Upper lobe of left lung (tissue), 6 donors: ENCODE results near the gene STAG1. TPM values are rescaled to one million over a fixed set of nuclear protein-coding genes. Genes with fewer than 3 reads are reported as not detected.
"Not testable (repeated sequence)": the region's sequence is repeated elsewhere in the genome, so short reads cannot be mapped to it uniquely, and the experiment has no call there.

Experiments used
- ATAC-seq, 2 donors: fragments of 200-7000 bp; cut with Tn5 transposase; one replicate each; pipeline ENCODE4 v1.9.1; 2022; ENCODE audit warnings: mild to moderate bottlenecking in 2 of 2, moderate library complexity in 2 of 2; ENCODE audit not compliant: low FRiP score in 2 of 2
- DNase-seq, 2 donors: peaks; one replicate each; pipeline ENCODE4 v3.0.0-alpha.2; 2019 to 2020
- H3K27ac ChIP-seq, 4 donors: fragments of 200-600 bp; sonication (generic); one replicate each; pipeline ENCODE4 v1.5.1; 2016 to 2019
- H3K27me3 ChIP-seq, 4 donors: fragments of 200-600 bp; sonication (generic); one replicate each; pipeline ENCODE4 v1.5.1; 2017 to 2019
- H3K36me3 ChIP-seq, 4 donors: fragments of 200-600 bp; sonication (generic); one replicate each; pipeline ENCODE4 v1.5.1; 2016 to 2019
- H3K4me1 ChIP-seq, 4 donors: fragments of 200-600 bp; sonication (generic); one replicate each; pipeline ENCODE4 v1.5.1; 2018 to 2019
- H3K4me3 ChIP-seq, 4 donors: fragments of 200-600 bp; sonication (generic); one replicate each; pipeline ENCODE4 v1.5.1; 2017 to 2019; ENCODE audit warnings: mild to moderate bottlenecking in 2 of 4, moderate library complexity in 1 of 4
- H3K9me3 ChIP-seq, 4 donors: fragments of 200-600 bp; sonication (generic); one replicate each; pipeline ENCODE4 v1.5.1; 2018 to 2019
- CTCF ChIP-seq, 6 experiments: fragments of 450-650 bp in 4 of 6; fragments of 200-600 bp in 2 of 6; sonication (generic) in 2 of 6; IDR thresholded peaks; one replicate each; pipeline ENCODE4 v1.5.1; 2016 to 2019; ENCODE audit warnings: antibody characterized with exemption in 6 of 6
- EP300 ChIP-seq, 4 donors: sonication (generic); formaldehyde crosslinking; IDR thresholded peaks; one replicate each; pipeline ENCODE4 v1.5.1; 2017; ENCODE audit warnings: antibody characterized with exemption in 4 of 4, control low read depth in 2 of 4
- POLR2A ChIP-seq, 4 donors: fragments of 450-650 bp; IDR thresholded peaks; one replicate each; pipeline ENCODE4 v1.5.1; 2016 to 2017; ENCODE audit warnings: antibody characterized with exemption in 4 of 4, mild to moderate bottlenecking in 2 of 4
- POLR2AphosphoS5 ChIP-seq, 2 donors: sonication (generic); formaldehyde crosslinking; IDR thresholded peaks; one replicate each; pipeline ENCODE4 v1.5.1; 2017; ENCODE audit warnings: antibody characterized with exemption in 2 of 2
- WGBS, 2 donors: methylation state at CpG; one replicate each; pipeline ENCODE4 v1.1.5; 2017 to 2018; 5-methylcytosine and 5-hydroxymethylcytosine counted together
- total RNA-seq, 6 donors: library from RNA; depleted of rRNA in 4 of 6; stranded (reverse); fragments of >200 nt in 4 of 6; gene quantifications; one replicate each; pipeline versions ENCODE4 v1.1.0 to v1.2.1, GENCODE V29; 2016 to 2021
- donor health status: DM: no; HTN: no; CAD: no; lungs with moderate emphysema.
- donor health status: DM: no; HTN: yes; CAD: no; lungs with severe emphysema.

Gene STAG1
- 10 to 100 TPM; 19.1 to 65.0 (median 34.2) TPM for total RNA-seq

- Histone ChIP-seq H3K27ac (peak within 1 kb of the TSS; percentile 97 to 100 (median 99)), H3K9me3 (no peaks in the 10 kb centered on the region), H3K4me1 (peaks cover 15 to 43% (median 31%) of the 10 kb centered on the region in 4 donors), H3K4me3 (peak within 1 kb of the TSS; percentile 44 to 87 (median 80)), H3K27me3 (no peaks in the 10 kb centered on the region), H3K36me3 (no peaks in the 10 kb centered on the region)
- TF ChIP-seq CTCF (IDR thresholded peaks at IDR 0.05) (peak in 1 of 6 experiments; percentile 99), EP300 (IDR thresholded peaks at IDR 0.05) (peak in 1 of 4 donors; percentile 63), POLR2A (IDR thresholded peaks at IDR 0.05) (no peak), POLR2AphosphoS5 (IDR thresholded peaks at IDR 0.05) (no peak)
- ATAC-seq = no peak
- WGBS, 2 donors = 1% methylated on average over 16 of the region's 27 CpGs; no CpG with 5 or more reads in 1 of the 2 donors
- no peak for DNase-seq
Measured at GRCh38 chr3:136752172-136752421, at the start of gene STAG1. Gene STAG1, minus strand, starts transcription at chr3:136752378. Its CDS starts 121,480 bp downstream, at chr3:136630898.

- H3K4me3 ChIP-seq, ATAC-seq, DNase-seq, H3K27me3 ChIP-seq, H3K27ac ChIP-seq, H3K9me3 ChIP-seq, H3K36me3 ChIP-seq: not testable (repeated sequence)
- H3K4me1 ChIP-seq = peaks cover 4 to 16% (median 7%) of the 10 kb centered on the region in 4 donors
- 97% methylated on average over 9 to 10 of the region's 10 CpGs for WGBS, 2 donors
Measured at GRCh38 chr3:136801146-136801545, 49.0 kb upstream of the STAG1 start.

GRCh38 chr3:136792556-136793330 is 40.6 kb upstream of the STAG1 start:
- TF ChIP-seq CTCF (IDR thresholded peaks at IDR 0.05) = no peak
- no peak for TF ChIP-seq EP300 (IDR thresholded peaks at IDR 0.05)
- TF ChIP-seq POLR2A (IDR thresholded peaks at IDR 0.05) = no peak
- WGBS, 2 donors = 62 to 65% methylated on average over 4 of the region's 4 CpGs
- ATAC-seq = no peak
- no peak overlapping the region for H3K27ac ChIP-seq
- no peaks in the 10 kb centered on the region for H3K36me3 ChIP-seq
- no peak for DNase-seq
- H3K27me3 ChIP-seq = no peaks in the 10 kb centered on the region
- no peak overlapping the region for H3K4me3 ChIP-seq
- H3K4me1 ChIP-seq = no peaks in the 10 kb centered on the region
- no peaks in the 10 kb centered on the region for H3K9me3 ChIP-seq

GRCh38 chr3:136790786-136791185 is 38.6 kb upstream of the STAG1 start:
- no peak for ATAC-seq
- 90 to 91% methylated on average over 3 of the region's 3 CpGs for WGBS, 2 donors
- no peak for DNase-seq
- Histone ChIP-seq H3K9me3 (no peaks in the 10 kb centered on the region), H3K27ac (no peak overlapping the region), H3K4me1 (peaks cover 10 to 13% (median 12%) of the 10 kb centered on the region in 4 donors), H3K27me3 (no peaks in the 10 kb centered on the region), H3K36me3 (no peaks in the 10 kb centered on the region), H3K4me3 (no peak overlapping the region)
- TF ChIP-seq EP300 (IDR thresholded peaks at IDR 0.05) (no peak), POLR2AphosphoS5 (IDR thresholded peaks at IDR 0.05) (no peak), CTCF (IDR thresholded peaks at IDR 0.05) (no peak), POLR2A (IDR thresholded peaks at IDR 0.05) (no peak)

- TF ChIP-seq EP300 (IDR thresholded peaks at IDR 0.05) (no peak), CTCF (IDR thresholded peaks at IDR 0.05) (no peak), POLR2A (IDR thresholded peaks at IDR 0.05) (no peak), POLR2AphosphoS5 (IDR thresholded peaks at IDR 0.05) (no peak)
- no peak overlapping the region for H3K4me3 ChIP-seq
- 100% methylated on average over 1 of the region's 1 CpG for whole genome bisulfite sequencing, 2 donors
- DNase-seq (no peak), ATAC-seq (no peak)
- no peak overlapping the region for H3K27ac ChIP-seq
- no peaks in the 10 kb centered on the region for H3K36me3 ChIP-seq
- peaks cover 10 to 13% (median 12%) of the 10 kb centered on the region in 4 donors for H3K4me1 ChIP-seq
- no peaks in the 10 kb centered on the region for H3K27me3 ChIP-seq
- H3K9me3 ChIP-seq = no peaks in the 10 kb centered on the region
Measured at GRCh38 chr3:136789976-136790375, 37.8 kb upstream of the STAG1 start.
